Mammary epithelial cell (primary cell): ENCODE data around the gene OR2T8.

ENCODE experiments used
- CTCF ChIP-seq, 2 donors: IDR thresholded peaks in 1 of 2; conservative IDR thresholded peaks in 1 of 2; 2 replicates each; pipeline ENCODE4 v1.5.1; 2011 to 2012; ENCODE audit warnings: inconsistent platforms in 2 of 2, low read length in 2 of 2, mild to moderate bottlenecking in 2 of 2, control low read depth in 1 of 2, low read depth in 1 of 2; ENCODE audit not compliant: insufficient read depth in 1 of 2; ENCODE audit errors: extremely low read depth in 1 of 2
- EZH2 ChIP-seq: IDR thresholded peaks from 2 replicates; pipeline ENCODE4 v1.6.1; 2012; ENCODE audit warnings: low read length, inconsistent platforms, borderline replicate concordance

DNA sequence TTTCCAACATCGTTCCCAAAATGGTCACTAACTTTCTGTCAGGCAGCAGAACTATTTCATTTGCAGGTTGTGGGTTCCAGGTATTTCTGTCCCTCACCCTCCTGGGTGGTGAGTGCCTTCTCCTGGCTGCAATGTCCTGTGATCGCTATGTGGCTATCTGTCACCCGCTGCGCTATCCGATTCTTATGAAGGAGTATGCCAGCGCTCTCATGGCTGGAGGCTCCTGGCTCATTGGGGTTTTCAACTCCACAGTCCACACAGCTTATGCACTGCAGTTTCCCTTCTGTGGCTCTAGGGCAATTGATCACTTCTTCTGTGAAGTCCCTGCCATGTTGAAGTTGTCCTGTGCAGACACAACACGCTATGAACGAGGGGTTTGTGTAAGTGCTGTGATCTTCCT lies 13.9 kb downstream of the OR2T8 start:
- TF ChIP-seq CTCF (conservative IDR thresholded peaks at IDR 0.05 in 1 of 2, IDR thresholded peaks at IDR 0.05 in 1 of 2; ENCODE audit: extremely low read depth in 1 of 2, insufficient read depth in 1 of 2, low read depth in 1 of 2, low read length in 2 of 2) (no peak), EZH2 (no peak)
